Upper lobe of left lung (tissue), 6 donors: ENCODE results near the gene KCNQ4. TPM values are rescaled to one million over a fixed set of nuclear protein-coding genes. Genes with fewer than 3 reads are reported as not detected.
A peak's percentile ranks its signal among the peaks of the same experiment; 100 is the strongest.

ENCODE experiments used
- ATAC-seq, 2 donors: fragments of 200-7000 bp; cut with Tn5 transposase; one replicate each; pipeline ENCODE4 v1.9.1; 2022; ENCODE audit warnings: mild to moderate bottlenecking in 2 of 2, moderate library complexity in 2 of 2; ENCODE audit not compliant: low FRiP score in 2 of 2
- DNase-seq, 2 donors: peaks; one replicate each; pipeline ENCODE4 v3.0.0-alpha.2; 2019 to 2020
- H3K27ac ChIP-seq, 4 donors: fragments of 200-600 bp; sonication (generic); one replicate each; pipeline ENCODE4 v1.5.1; 2016 to 2019
- H3K27me3 ChIP-seq, 4 donors: fragments of 200-600 bp; sonication (generic); one replicate each; pipeline ENCODE4 v1.5.1; 2017 to 2019
- H3K36me3 ChIP-seq, 4 donors: fragments of 200-600 bp; sonication (generic); one replicate each; pipeline ENCODE4 v1.5.1; 2016 to 2019
- H3K4me1 ChIP-seq, 4 donors: fragments of 200-600 bp; sonication (generic); one replicate each; pipeline ENCODE4 v1.5.1; 2018 to 2019
- H3K4me3 ChIP-seq, 4 donors: fragments of 200-600 bp; sonication (generic); one replicate each; pipeline ENCODE4 v1.5.1; 2017 to 2019; ENCODE audit warnings: mild to moderate bottlenecking in 2 of 4, moderate library complexity in 1 of 4
- H3K9me3 ChIP-seq, 4 donors: fragments of 200-600 bp; sonication (generic); one replicate each; pipeline ENCODE4 v1.5.1; 2018 to 2019
- CTCF ChIP-seq, 6 experiments: fragments of 450-650 bp in 4 of 6; fragments of 200-600 bp in 2 of 6; sonication (generic) in 2 of 6; IDR thresholded peaks; one replicate each; pipeline ENCODE4 v1.5.1; 2016 to 2019; ENCODE audit warnings: antibody characterized with exemption in 6 of 6
- EP300 ChIP-seq, 4 donors: sonication (generic); formaldehyde crosslinking; IDR thresholded peaks; one replicate each; pipeline ENCODE4 v1.5.1; 2017; ENCODE audit warnings: antibody characterized with exemption in 4 of 4, control low read depth in 2 of 4
- POLR2A ChIP-seq, 4 donors: fragments of 450-650 bp; IDR thresholded peaks; one replicate each; pipeline ENCODE4 v1.5.1; 2016 to 2017; ENCODE audit warnings: antibody characterized with exemption in 4 of 4, mild to moderate bottlenecking in 2 of 4
- POLR2AphosphoS5 ChIP-seq, 2 donors: sonication (generic); formaldehyde crosslinking; IDR thresholded peaks; one replicate each; pipeline ENCODE4 v1.5.1; 2017; ENCODE audit warnings: antibody characterized with exemption in 2 of 2
- WGBS, 2 donors: methylation state at CpG; one replicate each; pipeline ENCODE4 v1.1.5; 2017 to 2018; 5-methylcytosine and 5-hydroxymethylcytosine counted together
- total RNA-seq, 6 donors: library from RNA; depleted of rRNA in 4 of 6; stranded (reverse); fragments of >200 nt in 4 of 6; gene quantifications; one replicate each; pipeline versions ENCODE4 v1.1.0 to v1.2.1, GENCODE V29; 2016 to 2021
- donor health status: DM: no; HTN: no; CAD: no; lungs with moderate emphysema.
- donor health status: DM: no; HTN: yes; CAD: no; lungs with severe emphysema.

Gene KCNQ4
- total RNA-seq, 6 donors from 2014 or later: 0.44 to 0.89 (median 0.60) TPM; not detected in 1

- DNase-seq (no peak), ATAC-seq (no peak)
- TF ChIP-seq POLR2AphosphoS5 (IDR thresholded peaks at IDR 0.05) (no peak), CTCF (IDR thresholded peaks at IDR 0.05) (no peak), POLR2A (IDR thresholded peaks at IDR 0.05) (no peak), EP300 (IDR thresholded peaks at IDR 0.05) (peak in 1 of 4 donors; percentile 13)
- Histone ChIP-seq H3K4me3 (no peak overlapping the region), H3K27ac (no peak overlapping the region), H3K27me3 (no peaks in the 10 kb centered on the region), H3K4me1 (peaks cover 9 to 33% (median 14%) of the 10 kb centered on the region in 4 donors), H3K9me3 (peaks cover 0 to 11% (median 5%) of the 10 kb centered on the region in 4 donors), H3K36me3 (no peaks in the 10 kb centered on the region)
- 71 to 91% methylated on average over 3 of the region's 3 CpGs for WGBS, 2 donors
These were observed 88.7 kb downstream of the KCNQ4 start for GRCh38 chr1:40872276-40872675.

GRCh38 chr1:40873863-40874472, 90.4 kb downstream of the KCNQ4 start:
- TF ChIP-seq CTCF (IDR thresholded peaks at IDR 0.05): no peak
- no peak for TF ChIP-seq EP300 (IDR thresholded peaks at IDR 0.05)
- TF ChIP-seq POLR2A (IDR thresholded peaks at IDR 0.05): no peak
- no peak for TF ChIP-seq POLR2AphosphoS5 (IDR thresholded peaks at IDR 0.05)

GRCh38 chr1:40876436-40876761, 92.8 kb downstream of the KCNQ4 start:
- no peak overlapping the region for H3K4me3 ChIP-seq
- ATAC-seq (no peak), DNase-seq (no peak)
- 93 to 98% methylated on average over 2 of the region's 2 CpGs for WGBS, 2 donors
- H3K4me1 ChIP-seq: peaks cover 10 to 42% (median 19%) of the 10 kb centered on the region in 4 donors
- H3K36me3 ChIP-seq: no peaks in the 10 kb centered on the region
- no peak for TF ChIP-seq EP300 (IDR thresholded peaks at IDR 0.05)
- no peak for TF ChIP-seq CTCF (IDR thresholded peaks at IDR 0.05)
- no peak for TF ChIP-seq POLR2A (IDR thresholded peaks at IDR 0.05)
- no peak for TF ChIP-seq POLR2AphosphoS5 (IDR thresholded peaks at IDR 0.05)
- peak overlapping the region in 3 of 4 donors; percentile 31 to 57 (median 35) for H3K27ac ChIP-seq
- no peaks in the 10 kb centered on the region for H3K27me3 ChIP-seq
- H3K9me3 ChIP-seq: peaks cover 0 to 6% (median 3%) of the 10 kb centered on the region in 4 donors

More at GRCh38 chr1:40873863-40874472, 90.4 kb downstream of the KCNQ4 start:
- Histone ChIP-seq H3K27me3 (no peaks in the 10 kb centered on the region), H3K4me3 (no peak overlapping the region), H3K27ac (no peak overlapping the region), H3K9me3 (peaks cover 0 to 11% (median 5%) of the 10 kb centered on the region in 4 donors), H3K4me1 (peaks cover 10 to 42% (median 19%) of the 10 kb centered on the region in 4 donors), H3K36me3 (no peaks in the 10 kb centered on the region)
- ATAC-seq (no peak), DNase-seq (no peak)
- 94% methylated on average over 7 of the region's 7 CpGs for WGBS, 2 donors

GRCh38 chr1:40876891-40877290, 93.3 kb downstream of the KCNQ4 start:
- H3K9me3 ChIP-seq: peaks cover 0 to 6% (median 3%) of the 10 kb centered on the region in 4 donors
- no peak overlapping the region for H3K4me3 ChIP-seq
- WGBS, 2 donors: 93 to 100% methylated on average over 1 of the region's 1 CpG
- no peak for DNase-seq
- peak overlapping the region in 2 of 4 donors; percentile 51 to 58 for H3K27ac ChIP-seq
- no peaks in the 10 kb centered on the region for H3K36me3 ChIP-seq
- no peak for ATAC-seq
- no peak for TF ChIP-seq EP300 (IDR thresholded peaks at IDR 0.05)
- peaks cover 10 to 40% (median 19%) of the 10 kb centered on the region in 4 donors for H3K4me1 ChIP-seq
- no peaks in the 10 kb centered on the region for H3K27me3 ChIP-seq

GRCh38 chr1:40877698-40878097, 94.1 kb downstream of the KCNQ4 start:
- TF ChIP-seq CTCF (IDR thresholded peaks at IDR 0.05): no peak
- TF ChIP-seq POLR2A (IDR thresholded peaks at IDR 0.05): no peak
- TF ChIP-seq EP300 (IDR thresholded peaks at IDR 0.05): no peak
- TF ChIP-seq POLR2AphosphoS5 (IDR thresholded peaks at IDR 0.05): no peak
- DNase-seq (peak in 1 of 2 donors; percentile 53), ATAC-seq (peak in 1 of 2 donors; percentile 39)
- peaks cover 10 to 37% (median 19%) of the 10 kb centered on the region in 4 donors for H3K4me1 ChIP-seq
- no peak overlapping the region for H3K4me3 ChIP-seq
- WGBS, 2 donors: 26 to 29% methylated on average over 2 to 4 of the region's 4 CpGs
- peaks cover 0 to 6% (median 3%) of the 10 kb centered on the region in 4 donors for H3K9me3 ChIP-seq
- no peaks in the 10 kb centered on the region for H3K36me3 ChIP-seq
- no peaks in the 10 kb centered on the region for H3K27me3 ChIP-seq
- peak overlapping the region in 3 of 4 donors; percentile 44 to 58 (median 51) for H3K27ac ChIP-seq
